Activated naive CD8-positive, alpha-beta T cell (primary cell): ENCODE data around the gene DHX35.
A peak's percentile ranks its signal among the peaks of the same experiment; 100 is the strongest.

Source experiments
- H3K27ac Mint-ChIP-seq: one replicate; pipeline ENCODE4 v1.8.0; 2021; ENCODE audit warnings: mixed read lengths
- H3K27me3 Mint-ChIP-seq: one replicate; pipeline ENCODE4 v1.8.0; 2021; ENCODE audit warnings: mixed read lengths
- H3K36me3 Mint-ChIP-seq: one replicate; pipeline ENCODE4 v1.8.0; 2021; ENCODE audit warnings: mixed read lengths
- H3K4me1 Mint-ChIP-seq: one replicate; pipeline ENCODE4 v1.8.0; 2021; ENCODE audit warnings: low read depth, mixed read lengths
- H3K4me3 Mint-ChIP-seq: one replicate; pipeline ENCODE4 v1.8.0; 2021; ENCODE audit warnings: mild to moderate bottlenecking, mixed read lengths
- H3K9me3 Mint-ChIP-seq: one replicate; pipeline ENCODE4 v1.8.0; 2021; ENCODE audit warnings: low read depth, mixed read lengths

DHX35 gene

DNA sequence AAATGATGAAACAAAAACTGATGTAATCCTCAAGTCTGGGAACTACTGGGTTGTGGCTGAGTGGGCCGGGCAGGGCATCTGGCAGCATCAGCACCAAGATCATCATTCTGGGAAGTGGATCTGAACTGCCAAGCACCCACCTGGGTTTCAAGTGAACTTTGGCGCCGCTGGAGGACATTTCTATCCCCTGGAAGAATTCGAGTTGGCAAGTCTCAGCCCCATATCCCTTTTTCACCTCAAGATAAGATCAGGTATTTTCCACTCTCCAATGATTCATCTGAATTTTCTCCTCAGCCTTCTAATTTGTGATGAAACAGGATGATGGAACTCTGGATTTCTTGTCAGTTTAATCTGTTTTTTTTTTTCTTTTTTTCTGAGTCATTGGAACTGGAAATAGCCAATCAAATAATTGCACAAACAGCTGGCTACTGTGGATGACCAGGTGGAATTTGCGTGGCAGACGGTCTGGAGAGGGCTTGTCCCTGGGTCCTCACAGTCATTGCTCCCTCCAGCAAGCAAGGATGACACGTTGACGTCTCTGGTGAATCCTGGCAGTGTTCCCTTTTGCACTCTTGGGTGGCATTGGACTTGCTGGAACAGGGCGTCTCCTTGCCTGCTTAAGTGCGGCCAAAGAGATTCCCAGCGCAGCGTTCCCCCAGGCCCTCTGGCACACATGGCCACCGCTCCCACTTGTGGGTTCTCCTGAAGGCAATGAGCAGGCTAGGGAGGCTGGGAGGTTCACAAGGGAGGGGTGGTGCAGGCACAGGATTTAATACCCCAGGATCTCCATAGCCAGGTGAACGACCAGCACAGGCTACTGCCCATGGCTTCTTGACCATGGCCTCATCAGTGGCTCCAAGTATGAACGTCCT is 80.4 kb downstream of the DHX35 start:
- Mint-ChIP-seq H3K9me3 (no peaks in the 10 kb centered on the region), H3K27ac (no peak overlapping the region), H3K4me1 (no peaks in the 10 kb centered on the region), H3K4me3 (no peak overlapping the region), H3K27me3 (no peaks in the 10 kb centered on the region), H3K36me3 (no peaks in the 10 kb centered on the region)

DNA sequence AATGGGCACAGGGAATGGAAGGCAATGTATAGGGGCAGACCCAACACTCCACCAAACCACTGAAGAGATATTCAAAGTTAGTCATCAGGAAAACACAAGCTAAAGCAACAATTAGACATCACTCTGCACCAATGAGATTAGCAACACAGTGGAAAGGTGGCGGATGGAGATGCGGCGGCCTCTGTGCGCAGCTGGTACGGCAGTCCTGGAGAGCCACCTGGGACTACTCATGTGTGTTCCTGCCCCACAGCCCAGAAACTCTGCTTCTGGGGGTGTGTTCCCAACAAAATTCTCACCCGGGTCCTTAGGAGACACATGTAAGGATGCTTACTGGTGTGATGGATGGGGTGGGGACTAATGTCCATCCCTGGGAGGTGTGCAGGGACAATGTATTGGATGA is 82.4 kb downstream of the DHX35 start:
- Mint-ChIP-seq H3K4me1 (peaks cover under 1% of the 10 kb centered on the region), H3K27ac (no peak overlapping the region), H3K9me3 (no peaks in the 10 kb centered on the region), H3K27me3 (no peaks in the 10 kb centered on the region), H3K36me3 (no peaks in the 10 kb centered on the region), H3K4me3 (no peak overlapping the region)

DNA sequence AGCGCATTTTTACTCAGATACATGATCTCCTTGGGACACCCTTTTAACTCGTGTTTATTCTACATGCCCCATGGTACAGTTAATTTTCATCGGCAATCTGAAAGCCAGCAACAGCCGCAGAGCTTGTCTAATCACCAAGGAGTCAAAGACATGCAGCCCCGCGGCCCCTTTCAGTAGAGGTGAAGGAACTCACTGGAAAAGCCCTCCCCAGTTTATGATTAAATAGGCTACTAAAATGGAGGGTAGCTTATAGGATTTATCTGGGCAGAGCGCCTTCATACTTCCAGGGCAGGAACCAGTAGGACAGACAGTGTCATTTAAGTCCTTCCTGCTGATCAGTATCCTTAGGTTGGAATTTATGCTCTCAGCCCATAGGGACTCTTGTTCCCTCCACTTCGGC is 83.5 kb downstream of the DHX35 start:
- Mint-ChIP-seq H3K36me3 (no peaks in the 10 kb centered on the region), H3K4me3 (no peak overlapping the region), H3K27me3 (no peaks in the 10 kb centered on the region), H3K4me1 (peaks cover 6% of the 10 kb centered on the region), H3K27ac (no peak overlapping the region), H3K9me3 (no peaks in the 10 kb centered on the region)

DNA sequence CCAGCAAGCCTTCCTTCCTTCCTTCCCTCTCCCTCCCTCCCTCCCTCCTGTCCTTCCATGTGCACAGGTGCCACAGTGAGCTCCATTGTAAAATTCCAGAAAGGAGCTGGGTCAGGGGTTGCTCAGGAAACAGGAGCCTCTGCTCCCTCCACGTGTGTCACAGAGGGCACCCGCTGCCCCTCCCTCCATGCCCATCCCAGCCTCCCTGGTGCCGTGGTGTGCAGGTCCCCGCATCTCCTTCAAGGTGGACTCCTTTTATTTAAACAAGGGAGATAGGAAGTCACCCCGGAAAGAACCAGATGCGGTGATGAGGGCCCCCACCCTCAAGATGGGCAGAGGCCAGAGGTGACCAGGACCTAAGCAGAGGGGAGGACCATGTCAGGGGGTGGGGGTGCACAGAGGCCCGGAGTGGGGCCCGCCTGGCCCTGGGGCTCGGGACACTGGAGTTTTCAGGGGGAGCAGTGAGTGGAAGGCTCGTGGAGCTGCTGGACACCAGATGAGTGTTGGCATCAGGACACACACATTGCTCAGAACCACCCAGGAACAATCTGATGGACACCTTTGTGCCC is 85.4 kb downstream of the DHX35 start:
- peaks cover 6% of the 10 kb centered on the region for H3K4me1 Mint-ChIP-seq
- no peaks in the 10 kb centered on the region for H3K36me3 Mint-ChIP-seq
- H3K27ac Mint-ChIP-seq, result no peak overlapping the region
- H3K9me3 Mint-ChIP-seq, result no peaks in the 10 kb centered on the region
- H3K4me3 Mint-ChIP-seq, result no peak overlapping the region
- no peaks in the 10 kb centered on the region for H3K27me3 Mint-ChIP-seq

DNA sequence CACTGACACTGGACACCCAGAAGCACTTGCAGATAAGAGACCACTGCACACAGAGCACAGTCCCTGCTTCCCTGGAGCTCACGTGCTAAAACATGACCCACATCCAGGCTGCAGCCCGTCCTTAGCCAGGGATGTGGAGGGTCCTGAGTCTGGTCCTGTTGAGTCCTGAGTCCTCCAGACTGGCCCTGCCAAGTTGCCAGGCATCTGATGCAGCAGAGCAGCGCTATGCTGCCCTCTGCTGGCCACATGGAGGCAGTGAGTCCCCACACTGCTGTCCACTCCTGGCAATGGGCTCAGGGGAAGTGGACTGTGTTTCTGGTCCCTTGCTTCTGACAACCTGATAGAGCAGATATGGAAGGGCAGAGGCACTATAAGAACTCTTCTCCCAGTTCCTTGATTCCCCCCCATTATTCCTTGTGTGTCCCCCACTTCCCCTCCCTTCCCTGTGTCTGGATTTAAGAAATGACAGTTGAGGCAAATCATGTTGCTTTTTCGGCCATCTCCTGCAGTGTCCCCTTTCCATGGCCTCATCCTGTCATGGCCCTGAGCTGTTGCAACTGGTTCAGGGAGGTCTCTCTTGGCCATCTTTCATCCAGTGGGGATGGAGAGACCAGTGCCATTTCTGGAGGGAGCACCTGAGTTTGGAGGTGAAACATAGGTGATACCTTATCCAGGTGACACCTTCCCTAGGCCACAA is 86.0 kb downstream of the DHX35 start:
- Mint-ChIP-seq H3K9me3 (no peaks in the 10 kb centered on the region), H3K4me3 (peak overlapping the region; percentile 57), H3K4me1 (peaks cover 6% of the 10 kb centered on the region), H3K27me3 (no peaks in the 10 kb centered on the region), H3K36me3 (no peaks in the 10 kb centered on the region), H3K27ac (no peak overlapping the region)

DNA sequence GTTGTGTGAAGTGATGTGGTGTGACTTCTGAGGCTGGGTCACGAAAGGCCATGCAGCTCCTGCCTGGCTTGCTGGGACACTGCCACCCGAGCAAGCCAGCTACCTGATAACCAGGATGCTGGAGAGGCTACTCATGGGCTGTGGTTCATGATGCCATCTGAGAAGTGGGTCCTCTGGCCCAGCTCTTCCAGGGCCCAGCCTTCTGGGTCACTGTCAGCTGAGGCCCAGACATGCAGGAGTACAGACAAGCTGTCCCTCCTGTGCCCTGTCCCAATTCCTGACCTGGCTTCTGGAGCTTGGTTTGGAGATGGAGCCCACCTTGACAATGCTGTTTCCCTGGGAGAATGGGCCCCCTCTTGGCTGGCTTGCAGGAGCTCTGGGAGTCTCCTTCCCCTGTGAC is 87.0 kb downstream of the DHX35 start:
- Mint-ChIP-seq H3K36me3 (no peaks in the 10 kb centered on the region), H3K4me3 (no peak overlapping the region), H3K27ac (no peak overlapping the region), H3K27me3 (no peaks in the 10 kb centered on the region), H3K9me3 (no peaks in the 10 kb centered on the region), H3K4me1 (peaks cover 6% of the 10 kb centered on the region)

DNA sequence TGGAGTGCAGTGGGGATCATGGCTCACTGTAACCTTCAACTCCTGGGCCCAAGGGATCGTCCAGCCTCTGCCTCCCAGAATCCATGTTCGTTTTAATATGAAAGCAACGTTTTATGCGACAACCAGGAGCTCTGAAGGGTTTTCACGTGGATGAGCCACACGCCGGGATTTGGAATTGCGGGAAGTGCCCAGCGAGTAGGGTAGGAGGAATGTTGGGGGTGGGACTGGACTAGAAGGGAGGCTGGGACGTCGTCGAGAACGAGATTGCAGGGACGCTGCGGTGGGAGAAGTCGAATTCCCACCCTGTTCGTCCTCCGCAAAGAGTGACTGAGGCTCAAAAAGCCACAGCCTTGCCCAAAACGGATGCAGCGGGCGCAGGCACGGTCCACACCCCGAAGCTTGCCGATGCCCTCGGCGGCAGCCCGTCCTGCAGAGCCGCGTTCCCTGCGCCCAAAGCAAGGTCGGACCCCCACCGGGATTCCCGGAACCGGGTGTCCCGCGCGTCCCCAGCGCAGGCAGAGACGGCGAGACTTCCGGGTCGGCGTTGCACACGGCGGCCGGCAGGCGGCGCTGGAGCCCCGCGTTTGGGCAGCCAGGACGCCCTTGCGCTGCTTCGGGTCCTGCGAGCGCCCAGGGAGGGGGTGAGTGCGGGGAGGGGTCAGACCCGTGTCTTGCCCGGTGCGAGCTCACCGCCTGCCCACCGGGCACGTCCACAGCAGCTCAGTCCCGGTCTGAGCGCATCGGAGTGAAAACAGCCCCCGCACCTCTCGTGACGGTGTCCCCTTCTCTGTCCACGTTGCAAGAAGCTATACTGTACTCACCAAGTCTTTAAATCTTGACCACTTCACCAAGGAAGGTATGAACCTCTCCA is 87.8 kb downstream of the DHX35 start:
- H3K27ac Mint-ChIP-seq, result peak overlapping the region; percentile 84
- no peaks in the 10 kb centered on the region for H3K27me3 Mint-ChIP-seq
- H3K36me3 Mint-ChIP-seq, result no peaks in the 10 kb centered on the region
- H3K4me3 Mint-ChIP-seq, result peak overlapping the region; percentile 90
- peaks cover 6% of the 10 kb centered on the region for H3K4me1 Mint-ChIP-seq
- no peaks in the 10 kb centered on the region for H3K9me3 Mint-ChIP-seq

DNA sequence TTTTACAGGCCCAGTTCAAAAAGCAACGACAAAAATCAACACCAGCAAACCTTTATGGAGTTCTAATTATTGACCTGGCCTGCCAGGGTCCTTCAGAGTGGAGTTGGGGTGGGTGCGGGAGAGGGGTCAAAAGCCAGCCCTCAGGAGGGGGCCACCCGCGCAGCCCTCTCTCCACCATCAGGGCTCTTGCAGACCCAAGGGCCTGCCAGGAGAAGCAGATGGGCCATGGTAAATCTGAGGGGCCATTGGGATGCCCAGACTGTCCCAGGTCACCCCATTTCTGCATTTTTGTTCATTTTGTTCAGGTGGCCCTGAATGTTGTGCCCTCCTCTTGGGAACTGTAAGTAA is 88.4 kb downstream of the DHX35 start:
- Mint-ChIP-seq H3K27ac (no peak overlapping the region), H3K9me3 (no peaks in the 10 kb centered on the region), H3K27me3 (no peaks in the 10 kb centered on the region), H3K4me3 (peak overlapping the region; percentile 77), H3K4me1 (peaks cover 6% of the 10 kb centered on the region), H3K36me3 (no peaks in the 10 kb centered on the region)

DNA sequence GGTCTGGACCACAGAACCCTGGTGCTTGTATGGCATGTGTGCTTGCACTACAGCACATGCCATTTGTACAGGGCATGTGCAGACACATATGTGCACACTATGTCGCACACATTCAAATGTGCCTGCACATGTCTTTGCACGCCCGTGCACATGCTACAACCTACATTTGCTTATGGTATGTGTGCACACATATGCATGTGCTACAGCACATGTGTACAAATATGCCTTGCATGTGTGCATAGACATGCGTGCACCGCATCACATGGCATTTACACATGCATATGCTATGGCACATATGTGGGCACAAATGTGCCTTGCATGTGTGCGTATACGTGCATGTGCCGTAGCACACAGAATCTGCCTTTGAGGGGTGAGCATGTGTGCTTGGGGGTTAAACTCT is 90.5 kb downstream of the DHX35 start:
- no peaks in the 10 kb centered on the region for H3K9me3 Mint-ChIP-seq
- peaks cover 6% of the 10 kb centered on the region for H3K4me1 Mint-ChIP-seq
- no peak overlapping the region for H3K27ac Mint-ChIP-seq
- peaks cover 5% of the 10 kb centered on the region for H3K27me3 Mint-ChIP-seq
- no peak overlapping the region for H3K4me3 Mint-ChIP-seq
- no peaks in the 10 kb centered on the region for H3K36me3 Mint-ChIP-seq

DNA sequence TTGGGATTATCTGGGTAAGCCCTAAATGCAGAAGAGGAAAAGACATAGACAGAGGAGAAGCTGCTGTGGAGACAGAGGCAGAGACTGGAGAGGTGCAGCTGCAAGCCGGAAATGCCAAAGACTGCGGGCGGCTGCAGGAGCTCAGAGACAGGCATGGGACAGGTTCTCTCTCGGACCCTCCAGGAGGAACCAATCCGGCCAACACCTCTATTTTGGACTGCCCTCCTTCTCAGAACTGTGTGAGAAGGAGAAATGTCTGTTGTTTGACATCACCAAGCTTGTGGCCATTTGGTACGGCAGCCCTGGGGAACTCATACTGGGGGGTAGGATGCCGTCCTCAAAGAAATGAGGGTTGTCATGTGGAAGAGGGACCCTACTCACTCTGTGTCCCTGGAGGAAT is 95.0 kb downstream of the DHX35 start:
- H3K27me3 Mint-ChIP-seq, result peaks cover 5% of the 10 kb centered on the region

DNA sequence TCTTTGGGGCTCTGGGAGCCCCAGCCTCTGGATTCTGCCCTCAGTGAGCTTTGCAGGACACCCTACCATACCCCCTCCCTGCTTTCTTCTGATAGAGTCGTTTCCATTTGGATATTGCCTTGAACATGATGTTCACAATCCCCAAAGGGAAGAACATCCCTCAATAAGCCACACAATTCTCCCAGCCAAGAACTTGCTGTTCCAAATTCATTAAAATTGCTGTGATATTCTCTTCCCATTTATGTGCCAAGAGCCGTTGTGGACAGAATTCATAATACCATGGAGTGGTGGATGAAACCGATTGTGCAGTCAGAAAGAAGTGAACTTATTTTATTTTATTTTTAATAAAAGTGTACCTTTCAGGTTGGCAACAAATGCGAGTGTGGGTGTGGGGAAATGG is 95.8 kb downstream of the DHX35 start:
- Mint-ChIP-seq H3K4me1 (no peaks in the 10 kb centered on the region), H3K9me3 (no peaks in the 10 kb centered on the region), H3K27ac (no peak overlapping the region), H3K36me3 (no peaks in the 10 kb centered on the region), H3K4me3 (no peak overlapping the region), H3K27me3 (peaks cover 5% of the 10 kb centered on the region)

More for the DNA sequence above, 95.0 kb downstream of the DHX35 start:
- Mint-ChIP-seq H3K9me3 (no peaks in the 10 kb centered on the region), H3K4me1 (no peaks in the 10 kb centered on the region), H3K4me3 (no peak overlapping the region), H3K27ac (no peak overlapping the region), H3K36me3 (no peaks in the 10 kb centered on the region)

DNA sequence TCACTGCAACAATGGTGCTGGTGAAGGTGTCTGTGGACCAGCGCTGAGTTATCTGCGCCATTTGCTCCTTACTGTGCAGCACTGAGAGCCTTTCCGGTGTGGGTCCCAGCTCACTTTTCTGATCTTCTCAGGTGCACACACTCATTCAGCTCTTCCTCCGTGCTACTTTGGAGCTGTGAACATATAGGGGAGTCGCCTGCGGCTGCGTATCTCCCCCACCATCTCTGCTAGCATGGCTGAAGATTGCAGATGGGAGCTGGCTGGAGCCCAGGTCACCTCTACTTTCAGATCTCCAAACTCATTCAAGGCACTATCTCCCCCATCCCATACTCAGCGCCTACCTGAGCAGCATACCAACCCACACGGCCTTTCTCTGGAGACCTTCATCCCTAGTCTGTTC is 96.9 kb downstream of the DHX35 start:
- Mint-ChIP-seq H3K9me3 (no peaks in the 10 kb centered on the region), H3K4me1 (no peaks in the 10 kb centered on the region), H3K4me3 (no peak overlapping the region), H3K27me3 (peaks cover 5% of the 10 kb centered on the region), H3K27ac (no peak overlapping the region), H3K36me3 (no peaks in the 10 kb centered on the region)

DNA sequence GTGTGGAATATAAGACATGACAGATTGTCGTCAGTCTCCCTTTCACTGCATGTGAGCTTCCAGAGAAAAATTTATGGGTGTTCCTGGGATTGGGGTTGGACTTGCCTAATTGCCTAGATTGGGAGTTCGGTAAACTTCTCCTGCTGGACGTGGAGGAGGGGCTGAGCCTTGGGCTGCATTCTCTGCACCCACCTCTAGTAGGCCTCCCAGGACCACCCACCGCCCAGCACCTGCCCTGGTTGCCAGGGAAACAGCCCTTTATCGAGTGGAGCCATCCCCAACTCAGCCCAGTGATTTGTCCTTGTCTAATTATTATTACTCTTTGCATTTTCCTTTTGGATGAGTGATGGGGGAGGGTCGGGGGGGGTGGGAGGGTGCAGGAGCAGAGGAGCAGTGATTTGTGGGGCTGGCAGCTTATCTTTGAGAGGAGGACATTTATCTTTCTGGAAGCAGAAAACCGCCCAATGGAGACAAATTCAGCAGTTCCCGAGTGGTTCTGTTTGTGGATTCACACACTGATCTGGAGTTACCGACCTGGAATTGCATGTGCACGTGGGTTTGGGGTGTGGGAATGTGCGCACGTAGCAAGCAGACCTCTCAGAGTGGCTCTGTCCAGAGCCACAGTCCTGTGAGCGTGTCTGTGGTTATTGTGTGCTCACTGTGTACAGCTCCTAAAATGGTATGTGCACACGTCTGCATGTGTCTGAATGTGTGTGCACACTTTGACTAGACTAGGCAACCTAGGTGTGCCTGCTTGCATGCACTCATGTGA is 104.5 kb downstream of the DHX35 start:
- H3K9me3 Mint-ChIP-seq, result peaks cover 4% of the 10 kb centered on the region

DNA sequence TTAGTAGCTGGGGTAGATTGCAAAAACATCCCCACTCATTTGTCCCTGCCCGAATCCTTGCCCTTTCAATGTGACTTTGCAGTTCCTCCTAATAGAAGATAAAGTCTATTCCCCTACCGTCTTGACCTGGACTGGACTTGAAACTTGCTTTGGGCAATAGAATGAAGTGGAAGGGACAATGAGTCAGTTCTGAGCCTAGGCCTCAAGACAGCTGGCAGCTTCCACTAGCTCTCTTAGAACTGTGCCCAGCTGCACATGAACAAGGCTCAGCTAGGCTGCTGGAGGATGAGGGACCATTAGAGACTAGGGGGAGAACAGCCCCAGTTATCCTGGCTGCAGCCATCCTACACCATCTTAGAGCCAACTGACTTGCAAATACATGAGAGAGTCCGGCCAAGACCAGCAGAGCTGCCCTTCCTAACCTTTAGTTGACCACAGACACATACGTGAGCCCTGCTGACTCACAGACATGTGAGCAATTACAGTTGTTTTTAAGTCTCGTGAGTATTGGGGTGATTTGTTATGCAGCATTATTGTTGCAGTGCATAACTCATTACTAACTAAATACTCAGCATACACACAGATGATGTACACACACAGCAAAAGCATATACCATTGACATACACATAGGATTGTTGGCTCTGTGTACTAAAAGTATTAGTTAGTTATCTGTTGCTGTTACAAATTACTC is 105.5 kb downstream of the DHX35 start:
- Mint-ChIP-seq H3K27me3 (peaks cover 5% of the 10 kb centered on the region), H3K9me3 (peaks cover 4% of the 10 kb centered on the region), H3K27ac (no peak overlapping the region), H3K4me1 (no peaks in the 10 kb centered on the region), H3K4me3 (no peak overlapping the region), H3K36me3 (peaks cover 5% of the 10 kb centered on the region)

More for the DNA sequence above, 104.5 kb downstream of the DHX35 start:
- Mint-ChIP-seq H3K36me3 (peaks cover 5% of the 10 kb centered on the region), H3K27me3 (peaks cover 5% of the 10 kb centered on the region), H3K4me1 (no peaks in the 10 kb centered on the region), H3K27ac (no peak overlapping the region), H3K4me3 (no peak overlapping the region)
